Measurements from ENCODE around the gene SEPHS2. TPM values are rescaled to one million over a fixed set of nuclear protein-coding genes. Genes with fewer than 3 reads are reported as not detected.
"Not testable (repeated sequence)": the region's sequence is repeated elsewhere in the genome, so short reads cannot be mapped to it uniquely, and the experiment has no call there.

SEPHS2 gene
- total RNA-seq, 4 donors from 2014 or later: 17.7 to 25.3 (median 23.6) TPM

DNA sequence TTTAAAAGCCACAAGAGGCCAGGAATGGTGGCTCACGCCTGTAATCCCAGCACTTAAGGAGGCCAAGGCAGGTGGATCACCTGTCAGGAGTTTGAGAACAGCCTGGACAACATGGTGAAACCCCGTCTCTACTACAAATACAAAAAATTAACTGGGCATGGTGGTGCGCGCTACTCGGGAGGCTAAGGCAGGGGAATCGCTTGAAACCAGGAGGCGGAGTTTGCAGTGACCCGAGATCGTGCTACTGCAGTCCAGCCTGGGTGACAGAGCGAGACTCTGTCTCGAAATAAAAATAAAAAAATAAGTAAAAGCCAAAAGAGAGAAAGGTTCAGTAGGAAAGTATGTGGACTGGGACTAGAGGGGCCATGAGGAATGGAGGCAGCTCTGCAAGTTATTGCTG is 13.8 kb upstream of the SEPHS2 start:
- no peak for DNase-seq (ENCODE audit: low spot score in 2 of 2)
- H3K4me3 ChIP-seq (ENCODE audit: low read depth, poor library complexity, severe bottlenecking): no peak overlapping the region
- 88 to 89% methylated on average over 11 of the region's 11 CpGs for WGBS, 2 donors
- intact Hi-C loops (cut with DNase I; ENCODE audit: low total_unique reads): no loop called here
- TF ChIP-seq POLR2A (IDR thresholded peaks at IDR 0.05): no peak
- TF ChIP-seq, protein P1, sequence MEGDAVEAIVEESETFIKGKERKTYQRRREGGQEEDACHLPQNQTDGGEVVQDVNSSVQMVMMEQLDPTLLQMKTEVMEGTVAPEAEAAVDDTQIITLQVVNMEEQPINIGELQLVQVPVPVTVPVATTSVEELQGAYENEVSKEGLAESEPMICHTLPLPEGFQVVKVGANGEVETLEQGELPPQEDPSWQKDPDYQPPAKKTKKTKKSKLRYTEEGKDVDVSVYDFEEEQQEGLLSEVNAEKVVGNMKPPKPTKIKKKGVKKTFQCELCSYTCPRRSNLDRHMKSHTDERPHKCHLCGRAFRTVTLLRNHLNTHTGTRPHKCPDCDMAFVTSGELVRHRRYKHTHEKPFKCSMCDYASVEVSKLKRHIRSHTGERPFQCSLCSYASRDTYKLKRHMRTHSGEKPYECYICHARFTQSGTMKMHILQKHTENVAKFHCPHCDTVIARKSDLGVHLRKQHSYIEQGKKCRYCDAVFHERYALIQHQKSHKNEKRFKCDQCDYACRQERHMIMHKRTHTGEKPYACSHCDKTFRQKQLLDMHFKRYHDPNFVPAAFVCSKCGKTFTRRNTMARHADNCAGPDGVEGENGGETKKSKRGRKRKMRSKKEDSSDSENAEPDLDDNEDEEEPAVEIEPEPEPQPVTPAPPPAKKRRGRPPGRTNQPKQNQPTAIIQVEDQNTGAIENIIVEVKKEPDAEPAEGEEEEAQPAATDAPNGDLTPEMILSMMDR (IDR thresholded peaks at IDR 0.05): no peak

GRCh38 chr16:30458561-30459394 is 13.1 kb upstream of the SEPHS2 start:
- 79 to 83% methylated on average over 22 of the region's 22 CpGs for WGBS, 2 donors
- intact Hi-C loops (cut with DNase I; ENCODE audit: low total_unique reads): no loop called here
- no peak overlapping the region for H3K4me3 ChIP-seq (ENCODE audit: low read depth, poor library complexity, severe bottlenecking)
- DNase-seq (ENCODE audit: low spot score in 2 of 2): peak in 1 of 2 donors; percentile 87
- TF ChIP-seq POLR2A (IDR thresholded peaks at IDR 0.05): no peak
- TF ChIP-seq, protein P1 (IDR thresholded peaks at IDR 0.05): no peak

DNA sequence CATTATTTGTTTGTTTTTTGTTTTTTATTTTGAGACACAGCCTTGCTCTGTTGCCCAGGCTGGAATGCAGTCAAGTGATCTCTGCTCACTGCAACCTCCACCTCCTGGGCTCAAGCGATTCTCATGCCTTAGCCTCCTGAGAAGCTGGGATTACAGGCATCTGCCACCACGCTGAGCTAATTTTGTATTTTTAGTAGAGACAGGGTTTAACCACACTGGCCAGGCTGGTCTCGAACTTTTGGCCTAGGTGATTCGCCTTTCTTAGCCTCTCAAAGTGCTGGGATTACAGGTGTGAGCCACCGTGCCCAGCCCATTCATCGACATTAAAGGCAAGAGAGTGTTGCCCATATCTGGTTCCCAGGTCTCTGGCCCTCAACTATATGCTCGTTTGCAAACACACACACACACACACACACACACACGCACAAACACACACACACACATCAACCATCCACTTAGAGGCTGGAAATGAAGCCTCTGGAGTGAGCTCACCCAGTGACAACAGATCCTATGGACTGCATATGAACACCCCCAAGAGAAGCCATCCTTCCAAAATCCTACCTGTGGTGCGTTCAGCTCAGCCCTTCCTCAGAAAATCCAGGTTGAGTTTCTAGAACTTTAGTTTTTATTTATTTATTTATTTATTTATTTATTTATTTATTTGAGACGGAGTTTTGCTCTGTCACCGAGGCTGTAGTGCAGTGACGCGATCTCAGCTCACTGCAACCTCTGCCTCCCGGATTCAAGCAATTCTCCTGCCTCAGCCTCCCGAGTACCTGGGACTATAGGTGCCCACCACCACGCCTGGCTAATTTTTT is 12.3 kb upstream of the SEPHS2 start:
- no peak for DNase-seq (ENCODE audit: low spot score in 2 of 2)
- WGBS, 2 donors: 93 to 94% methylated on average over 16 of the region's 16 CpGs
- intact Hi-C loops (cut with DNase I; ENCODE audit: low total_unique reads): no loop called here
- no peak overlapping the region for H3K4me3 ChIP-seq (ENCODE audit: low read depth, poor library complexity, severe bottlenecking)
- TF ChIP-seq, protein P1 (IDR thresholded peaks at IDR 0.05): no peak
- no peak for TF ChIP-seq POLR2A (IDR thresholded peaks at IDR 0.05)

DNA sequence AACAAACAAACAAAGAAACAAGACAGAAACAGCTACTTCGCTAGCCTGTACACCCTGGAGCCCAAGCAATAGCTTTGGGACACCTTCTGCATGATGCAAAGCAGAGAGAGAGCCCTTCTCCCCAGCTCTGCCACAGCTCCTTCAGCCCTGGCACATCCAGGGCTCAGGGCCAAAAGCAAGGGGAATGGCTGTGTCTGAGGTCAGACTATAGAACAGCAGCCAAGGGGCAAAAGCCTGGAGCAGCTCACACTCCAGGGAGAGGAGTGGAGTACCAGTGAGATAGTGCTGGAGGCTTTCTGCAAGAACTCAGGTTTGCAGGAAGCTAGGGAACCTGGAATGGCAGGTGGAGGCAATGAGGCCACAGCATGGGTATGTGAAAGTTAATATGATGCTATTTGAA is 11.6 kb upstream of the SEPHS2 start:
- H3K4me3 ChIP-seq (ENCODE audit: low read depth, poor library complexity, severe bottlenecking): no peak overlapping the region
- intact Hi-C loops (cut with DNase I; ENCODE audit: low total_unique reads): no loop called here
- DNase-seq (ENCODE audit: low spot score in 2 of 2): no peak
- WGBS, 2 donors: 83% methylated on average over 1 of the region's 1 CpG
- TF ChIP-seq, protein P1 (IDR thresholded peaks at IDR 0.05): no peak
- TF ChIP-seq POLR2A (IDR thresholded peaks at IDR 0.05): no peak

GRCh38 chr16:30456302-30456701 is 10.6 kb upstream of the SEPHS2 start:
- TF ChIP-seq, protein P1 (IDR thresholded peaks at IDR 0.05): no peak
- TF ChIP-seq POLR2A (IDR thresholded peaks at IDR 0.05): no peak
- 92% methylated on average over 1 of the region's 1 CpG for WGBS, 2 donors
- DNase-seq (ENCODE audit: low spot score in 2 of 2): no peak
- intact Hi-C loops (cut with DNase I; ENCODE audit: low total_unique reads): no loop called here
- H3K4me3 ChIP-seq (ENCODE audit: low read depth, poor library complexity, severe bottlenecking): no peak overlapping the region

DNA sequence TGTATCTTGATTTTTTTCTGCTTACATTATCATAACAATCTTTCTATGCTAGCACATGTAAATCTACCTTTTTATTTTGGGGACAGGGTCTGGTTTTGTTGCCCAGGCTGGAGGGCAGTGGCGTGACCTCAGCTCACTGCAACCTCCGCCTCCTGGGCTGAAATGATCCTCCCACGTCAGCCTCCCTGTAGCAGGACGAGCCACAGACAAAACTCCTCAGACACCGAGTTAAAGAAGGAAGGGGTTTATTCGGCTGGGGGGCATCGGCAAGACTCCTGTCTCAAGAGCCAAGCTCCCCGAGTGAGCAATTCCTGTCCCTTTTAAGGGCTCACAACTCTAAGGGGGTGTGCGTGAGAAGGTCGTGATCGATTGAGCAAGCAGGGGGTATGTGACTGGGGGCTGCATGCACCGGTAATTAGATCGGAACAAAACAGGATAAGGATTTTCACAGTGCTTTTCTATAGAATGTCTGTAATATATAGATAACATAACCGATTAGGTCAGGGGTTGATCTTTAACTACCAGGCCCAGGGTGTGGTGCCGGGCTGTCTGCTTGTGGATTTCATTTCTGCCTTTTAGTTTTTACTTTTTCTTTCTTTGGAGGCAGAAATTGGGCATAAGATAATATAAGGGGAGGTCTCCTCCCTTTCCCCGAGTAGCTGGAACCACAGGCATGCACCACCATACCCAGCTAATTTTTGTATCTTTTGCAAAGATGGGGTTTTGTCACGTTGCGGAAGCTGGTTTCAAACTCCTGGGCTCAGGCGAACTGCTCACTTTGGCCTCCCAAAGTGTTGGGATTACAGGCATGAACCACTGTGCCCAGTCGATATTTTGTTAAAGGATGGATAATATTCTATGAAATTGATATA is 7.3 kb upstream of the SEPHS2 start:
- 82 to 85% methylated on average over 20 of the region's 20 CpGs for WGBS, 2 donors
- H3K4me3 ChIP-seq (ENCODE audit: low read depth, poor library complexity, severe bottlenecking); DNase-seq (ENCODE audit: low spot score in 2 of 2); intact Hi-C loops (cut with DNase I; ENCODE audit: low total_unique reads): not testable (repeated sequence)

All from lower leg skin (tissue), 4 donors.